ENCODE results near the gene RPS3. TPM values are rescaled to one million over a fixed set of nuclear protein-coding genes. Genes with fewer than 3 reads are reported as not detected.
"Not testable (repeated sequence)": the region's sequence is repeated elsewhere in the genome, so short reads cannot be mapped to it uniquely, and the experiment has no call there.

Gene RPS3
- total RNA-seq, 1 experiment from 2014 or later = 3,765 TPM

DNA sequence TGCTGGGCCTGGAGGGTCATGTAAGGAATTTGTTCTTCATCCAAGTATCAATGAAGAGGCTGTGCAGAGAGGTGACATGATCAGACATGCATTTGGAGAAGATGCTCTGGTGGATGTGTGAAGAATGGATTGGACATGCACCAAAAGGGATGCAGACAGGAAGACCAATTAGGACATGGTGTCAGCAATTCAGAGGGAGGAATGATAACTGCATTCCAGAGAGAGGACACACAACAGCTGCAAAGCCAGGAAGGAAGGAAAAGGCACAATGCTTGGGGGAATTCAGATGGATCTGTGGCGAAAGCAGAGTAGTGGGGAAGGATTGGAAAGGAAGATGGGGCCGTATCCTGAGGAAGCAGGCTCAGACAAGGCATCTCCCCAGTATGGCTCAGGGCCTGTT, 42.7 kb upstream of the RPS3 start:
- Histone ChIP-seq H3K4me1 (ENCODE audit: insufficient read depth, low read length) (no peaks in the 10 kb centered on the region; the same call in 1 of the 2 replicates), H3K27me3 (ENCODE audit: insufficient read depth, low read length) (no peaks in the 10 kb centered on the region), H3T11ph (ENCODE audit: low read length) (no peak overlapping the region), H4K91ac (ENCODE audit: insufficient read length, low read depth, low read length) (no peak overlapping the region), H3K4ac (ENCODE audit: low read depth, low read length) (no peak overlapping the region), H3K9ac (ENCODE audit: extremely low read depth, insufficient read length, low read length) (no peak overlapping the region), H3K9me3 (ENCODE audit: control insufficient read depth, low read depth, low read length) (no peaks in the 10 kb centered on the region), H3K23me2 (ENCODE audit: insufficient read length, low read depth, low read length, poor library complexity, severe bottlenecking) (peaks cover 5% of the 10 kb centered on the region), H4K8ac (replicated peaks; ENCODE audit: insufficient read length, low read depth, low read length) (no peak overlapping the region), H2BK20ac (ENCODE audit: low read depth, low read length, poor library complexity, severe bottlenecking) (no peak overlapping the region), H2AFZ (ENCODE audit: low read length) (no peak overlapping the region), H3K79me2 (ENCODE audit: insufficient read depth, low read length) (no peaks in the 10 kb centered on the region), H2BK12ac (ENCODE audit: insufficient read length, low read depth, low read length) (no peak overlapping the region), H2AK5ac (ENCODE audit: insufficient read length, low read length) (no peak overlapping the region), H3K4me2 (ENCODE audit: insufficient read depth, insufficient read length, low read length) (no peak overlapping the region), H4K5ac (ENCODE audit: insufficient read length, low read depth, low read length) (no peak overlapping the region), H2BK5ac (ENCODE audit: insufficient read length, low read length) (no peak overlapping the region), H3K18ac (ENCODE audit: insufficient read length, low read depth, low read length) (no peak overlapping the region), H3K14ac (ENCODE audit: insufficient read depth, low read length) (no peak overlapping the region), H3K79me1 (ENCODE audit: insufficient read depth, low read depth, low read length, poor library complexity, severe bottlenecking) (no peaks in the 10 kb centered on the region), H3K23ac (ENCODE audit: insufficient read length, low read depth, low read length) (no peak overlapping the region), H3K56ac (ENCODE audit: insufficient read length, low read depth, low read length) (no peak overlapping the region), H3K27ac (ENCODE audit: insufficient read length, low read depth, low read length) (no peak overlapping the region), H2BK120ac (ENCODE audit: low read depth, low read length, poor library complexity, severe bottlenecking) (no peak overlapping the region), H4K20me1 (ENCODE audit: control insufficient read depth, insufficient read depth, insufficient read length) (no peaks in the 10 kb centered on the region), H2BK15ac (ENCODE audit: low read depth, low read length) (no peak overlapping the region)
- TF ChIP-seq, protein P1, sequence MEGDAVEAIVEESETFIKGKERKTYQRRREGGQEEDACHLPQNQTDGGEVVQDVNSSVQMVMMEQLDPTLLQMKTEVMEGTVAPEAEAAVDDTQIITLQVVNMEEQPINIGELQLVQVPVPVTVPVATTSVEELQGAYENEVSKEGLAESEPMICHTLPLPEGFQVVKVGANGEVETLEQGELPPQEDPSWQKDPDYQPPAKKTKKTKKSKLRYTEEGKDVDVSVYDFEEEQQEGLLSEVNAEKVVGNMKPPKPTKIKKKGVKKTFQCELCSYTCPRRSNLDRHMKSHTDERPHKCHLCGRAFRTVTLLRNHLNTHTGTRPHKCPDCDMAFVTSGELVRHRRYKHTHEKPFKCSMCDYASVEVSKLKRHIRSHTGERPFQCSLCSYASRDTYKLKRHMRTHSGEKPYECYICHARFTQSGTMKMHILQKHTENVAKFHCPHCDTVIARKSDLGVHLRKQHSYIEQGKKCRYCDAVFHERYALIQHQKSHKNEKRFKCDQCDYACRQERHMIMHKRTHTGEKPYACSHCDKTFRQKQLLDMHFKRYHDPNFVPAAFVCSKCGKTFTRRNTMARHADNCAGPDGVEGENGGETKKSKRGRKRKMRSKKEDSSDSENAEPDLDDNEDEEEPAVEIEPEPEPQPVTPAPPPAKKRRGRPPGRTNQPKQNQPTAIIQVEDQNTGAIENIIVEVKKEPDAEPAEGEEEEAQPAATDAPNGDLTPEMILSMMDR (conservative IDR thresholded peaks at IDR 0.05) = no peak
- Mint-ChIP-seq H3K4me1 (peaks cover 7 to 9% of the 10 kb centered on the region in 2 experiments), H3K27ac (no peak overlapping the region), H3K36me3 (ENCODE audit: insufficient read depth in 1 of 3, low read depth in 3 of 3) (no peaks in the 10 kb centered on the region), H3K27me3 (ENCODE audit: low read depth) (peaks cover 6% of the 10 kb centered on the region), H3K9me3 (no peaks in the 10 kb centered on the region), H3K4me3 (no peak overlapping the region)
- DNase-seq = no peak
- no CpG with 5 or more reads among the region's 2 CpGs for WGBS (ENCODE audit: extremely low coverage, insufficient read length, low lambda C conversion rate)

DNA sequence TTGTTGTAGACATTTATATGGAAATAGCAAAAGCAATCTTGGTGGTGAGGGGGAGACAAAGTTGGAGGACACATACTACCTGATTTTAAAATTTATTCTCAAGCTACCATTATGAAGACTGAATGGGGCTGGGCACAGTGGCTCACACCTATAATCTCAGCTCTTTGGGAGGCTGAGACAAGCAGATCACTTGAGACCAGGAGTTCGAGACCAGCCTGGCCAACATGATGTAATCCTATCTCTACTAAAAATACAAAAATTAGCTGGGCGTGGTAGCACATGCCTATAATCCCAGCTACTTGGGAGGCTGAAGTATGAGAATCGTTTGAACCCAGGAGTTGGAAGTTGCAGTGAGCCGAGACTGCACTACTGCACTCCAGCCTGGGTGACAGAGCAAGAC, 37.0 kb upstream of the RPS3 start:
- not testable (repeated sequence) for H3K4me1 Mint-ChIP-seq; H4K8ac ChIP-seq (replicated peaks; ENCODE audit: insufficient read length, low read depth, low read length); H3K27me3 Mint-ChIP-seq (ENCODE audit: low read depth); H4K5ac ChIP-seq (ENCODE audit: insufficient read length, low read depth, low read length); H4K91ac ChIP-seq (ENCODE audit: insufficient read length, low read depth, low read length); H3K9me3 Mint-ChIP-seq; H3K56ac ChIP-seq (ENCODE audit: insufficient read length, low read depth, low read length); H3K27ac ChIP-seq (ENCODE audit: insufficient read length, low read depth, low read length); H3K4me1 ChIP-seq (ENCODE audit: insufficient read depth, low read length); H3K4me3 Mint-ChIP-seq; H3K4ac ChIP-seq (ENCODE audit: low read depth, low read length); H2BK120ac ChIP-seq (ENCODE audit: low read depth, low read length, poor library complexity, severe bottlenecking); H3K79me2 ChIP-seq (ENCODE audit: insufficient read depth, low read length); H3K9me3 ChIP-seq (ENCODE audit: control insufficient read depth, low read depth, low read length); H2BK20ac ChIP-seq (ENCODE audit: low read depth, low read length, poor library complexity, severe bottlenecking); H2BK12ac ChIP-seq (ENCODE audit: insufficient read length, low read depth, low read length); H2BK15ac ChIP-seq (ENCODE audit: low read depth, low read length); DNase-seq; H3K18ac ChIP-seq (ENCODE audit: insufficient read length, low read depth, low read length); H3K23ac ChIP-seq (ENCODE audit: insufficient read length, low read depth, low read length); H3K9ac ChIP-seq (ENCODE audit: extremely low read depth, insufficient read length, low read length); H3K36me3 Mint-ChIP-seq (ENCODE audit: insufficient read depth in 1 of 3, low read depth in 3 of 3); H3K27ac Mint-ChIP-seq; H2AFZ ChIP-seq (ENCODE audit: low read length); H3T11ph ChIP-seq (ENCODE audit: low read length); H3K79me1 ChIP-seq (ENCODE audit: insufficient read depth, low read depth, low read length, poor library complexity, severe bottlenecking); H2BK5ac ChIP-seq (ENCODE audit: insufficient read length, low read length); H2AK5ac ChIP-seq (ENCODE audit: insufficient read length, low read length); H3K23me2 ChIP-seq (ENCODE audit: insufficient read length, low read depth, low read length, poor library complexity, severe bottlenecking); H4K20me1 ChIP-seq (ENCODE audit: control insufficient read depth, insufficient read depth, insufficient read length); H3K27me3 ChIP-seq (ENCODE audit: insufficient read depth, low read length); H3K14ac ChIP-seq (ENCODE audit: insufficient read depth, low read length); H3K4me2 ChIP-seq (ENCODE audit: insufficient read depth, insufficient read length, low read length)
- no CpG with 5 or more reads among the region's 4 CpGs for WGBS (ENCODE audit: extremely low coverage, insufficient read length, low lambda C conversion rate)
